Activated CD4-positive, alpha-beta T cell treated with anti-CD3 and anti-CD28 coated beads for 4 hours (primary cell): ENCODE data around the gene ZGPAT.
A peak's percentile ranks its signal among the peaks of the same experiment; 100 is the strongest.
"Not testable (repeated sequence)": the region's sequence is repeated elsewhere in the genome, so short reads cannot be mapped to it uniquely, and the experiment has no call there.

Experiments
- DNase-seq, 2 donors: peaks; one replicate each; pipeline ENCODE4 v3.0.0-alpha.2; 2020

Gene ZGPAT

DNA sequence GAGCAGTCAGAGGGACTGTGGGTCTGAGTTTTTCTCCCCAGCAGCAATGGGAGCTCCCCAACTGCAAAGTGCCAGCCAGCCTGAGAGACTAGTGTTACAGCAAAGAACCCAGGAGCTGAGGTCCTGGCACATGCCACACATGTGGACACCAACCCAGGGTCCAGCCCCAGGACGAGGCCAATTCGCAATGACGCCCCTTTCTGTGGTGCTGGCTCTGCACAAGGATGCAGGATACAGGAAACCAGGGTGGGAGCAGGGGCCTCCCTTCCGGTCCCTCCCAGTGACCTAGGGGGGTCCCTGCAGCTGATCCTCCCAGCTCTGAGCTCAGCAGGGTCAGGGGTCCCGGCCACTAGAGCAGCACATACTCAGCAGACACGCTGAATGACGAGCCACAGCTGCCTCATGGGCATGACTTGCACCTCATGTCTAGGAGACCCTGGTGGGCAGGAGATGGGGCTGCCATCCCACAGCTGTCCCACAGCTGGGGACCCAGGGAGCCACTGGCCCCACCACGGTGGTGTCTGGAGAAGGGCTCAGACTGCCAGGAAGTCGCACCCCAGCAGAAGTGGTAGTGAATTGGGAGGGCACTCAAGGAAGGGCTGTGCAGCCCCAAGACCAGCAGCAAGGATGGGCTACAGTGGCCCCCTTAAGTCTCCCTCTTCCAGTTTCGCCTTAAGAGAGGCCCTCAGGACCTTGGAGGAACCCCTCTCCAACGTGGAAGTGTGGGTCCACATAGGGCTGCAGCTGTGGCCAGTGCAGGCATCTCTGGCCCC lies 3.7 kb upstream of the ZGPAT start:
- no peak for DNase-seq

GRCh38 chr20:63704749-63705117 lies 3.1 kb upstream of the ZGPAT start:
- DNase-seq: no peak

DNA sequence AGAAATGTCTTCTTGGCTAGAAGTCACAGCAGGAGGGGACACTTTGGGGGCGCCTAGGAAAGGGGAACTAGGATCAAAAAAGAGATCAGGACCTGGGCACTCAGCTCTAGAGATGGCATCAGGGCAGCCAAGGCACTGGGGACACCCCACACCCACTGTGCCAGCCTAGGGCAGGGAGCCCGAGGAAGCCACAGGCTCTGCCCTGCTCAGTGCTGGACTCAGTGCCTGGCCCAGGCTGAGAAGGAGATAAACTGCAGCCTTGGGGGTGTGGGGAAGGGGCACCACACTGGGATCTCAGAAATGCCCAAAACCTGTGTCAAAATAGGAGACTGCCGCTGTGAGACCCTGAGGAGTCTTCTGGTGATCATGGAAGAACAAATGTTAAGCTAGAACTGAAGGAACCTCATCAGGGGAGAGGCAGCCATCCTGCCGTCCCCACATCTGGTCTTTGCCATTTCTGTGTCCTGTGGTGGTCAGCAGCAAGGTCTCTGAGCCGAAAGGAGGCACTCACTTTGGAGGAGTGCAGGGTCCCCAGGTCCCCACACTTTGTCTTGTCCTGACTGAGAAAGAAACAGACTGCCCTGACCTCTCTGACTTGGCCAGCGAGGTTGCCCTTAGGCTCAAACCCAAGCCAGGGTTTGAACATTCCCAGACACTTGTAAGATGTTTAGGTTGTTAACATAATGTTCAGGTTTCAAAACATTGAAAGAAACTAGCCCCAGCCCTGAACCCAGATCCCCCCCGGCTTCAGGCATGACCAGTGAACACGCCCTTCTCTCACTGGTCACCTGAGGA lies 2.4 kb upstream of the ZGPAT start:
- no peak for DNase-seq

GRCh38 chr20:63706027-63706695 lies 1.7 kb upstream of the ZGPAT start:
- no peak for DNase-seq

DNA sequence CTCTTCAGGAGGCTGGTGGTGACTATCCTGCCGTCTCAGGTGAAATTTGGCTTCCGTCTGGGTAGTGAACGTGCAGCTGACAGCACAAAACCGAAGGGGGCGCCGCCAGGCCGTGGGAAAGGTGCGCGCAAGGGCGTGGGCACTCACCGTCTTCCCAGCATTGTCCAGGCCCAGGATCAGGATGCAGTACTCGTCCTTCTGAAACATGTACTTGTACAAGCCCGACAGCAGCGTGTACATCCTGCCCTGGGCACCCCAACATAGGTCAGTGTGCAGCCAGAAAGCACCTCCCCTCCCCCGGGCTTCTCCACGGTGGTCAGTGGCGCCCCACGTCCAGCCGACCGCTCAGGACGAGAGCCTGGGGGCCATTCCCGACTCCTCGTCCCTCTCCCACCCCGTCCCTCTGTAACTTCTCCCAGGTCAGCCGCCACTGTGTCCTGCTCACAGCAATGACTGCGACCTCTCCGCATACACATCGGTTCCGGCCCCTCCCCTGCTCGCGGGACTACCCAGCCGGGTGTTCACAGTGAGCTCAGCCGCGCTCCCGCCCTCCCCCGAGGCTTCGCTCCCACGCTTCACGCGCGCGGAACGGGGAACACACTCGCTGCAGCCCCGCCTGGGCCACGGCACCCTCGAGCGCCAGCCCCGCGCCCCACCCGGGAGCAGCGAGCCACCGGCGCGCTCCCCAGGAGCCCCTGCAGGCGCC lies 834 bp upstream of the ZGPAT start:
- peak; percentile 73 to 75 for DNase-seq

DNA sequence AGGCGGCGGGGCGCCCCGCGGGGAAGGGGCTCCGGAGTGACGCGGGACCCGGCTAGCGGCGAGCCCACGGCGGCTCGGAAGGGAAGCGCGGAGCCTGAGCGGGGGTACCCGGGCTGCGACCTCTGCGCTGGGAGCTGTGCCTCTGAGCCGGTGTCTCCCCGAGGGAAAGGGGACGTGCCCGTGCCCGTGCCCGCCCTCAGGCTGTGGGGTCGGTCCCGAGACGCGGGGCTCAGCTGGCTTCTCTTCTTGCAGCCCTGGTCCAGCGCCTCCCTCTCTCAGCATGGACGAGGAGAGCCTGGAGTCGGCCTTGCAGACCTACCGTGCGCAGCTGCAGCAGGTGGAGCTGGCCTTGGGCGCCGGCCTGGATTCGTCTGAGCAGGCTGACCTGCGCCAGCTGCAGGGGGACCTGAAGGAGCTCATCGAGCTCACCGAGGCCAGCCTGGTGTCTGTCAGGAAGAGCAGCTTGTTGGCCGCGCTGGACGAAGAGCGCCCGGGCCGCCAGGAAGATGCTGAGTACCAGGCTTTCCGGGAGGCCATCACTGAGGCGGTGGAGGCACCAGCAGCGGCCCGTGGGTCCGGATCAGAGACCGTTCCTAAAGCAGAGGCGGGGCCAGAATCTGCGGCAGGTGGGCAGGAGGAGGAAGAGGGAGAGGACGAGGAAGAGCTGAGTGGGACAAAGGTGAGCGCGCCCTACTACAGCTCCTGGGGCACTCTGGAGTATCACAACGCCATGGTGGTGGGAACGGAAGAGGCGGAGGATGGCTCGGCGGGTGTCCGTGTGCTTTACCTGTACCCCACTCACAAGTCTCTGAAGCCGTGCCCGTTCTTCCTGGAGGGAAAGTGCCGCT lies 686 bp downstream of the ZGPAT start:
- peak in 1 of 2 donors; percentile 8 for DNase-seq

DNA sequence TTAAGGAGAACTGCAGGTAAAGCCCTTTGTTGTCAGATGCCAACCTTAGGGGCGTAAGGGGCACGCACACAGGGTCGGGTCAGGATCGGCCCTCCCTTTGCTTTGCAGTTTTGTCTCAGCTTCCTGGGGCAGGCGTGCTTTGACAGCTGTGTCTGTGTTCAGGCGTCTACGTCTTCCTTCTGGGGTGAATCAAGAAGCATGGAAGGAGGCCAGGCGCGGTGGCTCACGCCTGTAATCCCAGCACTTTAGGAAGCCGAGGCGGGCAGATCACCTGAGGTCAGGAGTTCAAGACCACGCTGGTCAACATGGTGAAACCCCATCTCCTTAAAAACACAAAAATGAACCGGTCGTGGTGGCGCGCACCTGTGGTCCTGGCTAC lies 1.3 kb downstream of the ZGPAT start:
- peak in 1 of 2 donors; percentile 2 for DNase-seq

DNA sequence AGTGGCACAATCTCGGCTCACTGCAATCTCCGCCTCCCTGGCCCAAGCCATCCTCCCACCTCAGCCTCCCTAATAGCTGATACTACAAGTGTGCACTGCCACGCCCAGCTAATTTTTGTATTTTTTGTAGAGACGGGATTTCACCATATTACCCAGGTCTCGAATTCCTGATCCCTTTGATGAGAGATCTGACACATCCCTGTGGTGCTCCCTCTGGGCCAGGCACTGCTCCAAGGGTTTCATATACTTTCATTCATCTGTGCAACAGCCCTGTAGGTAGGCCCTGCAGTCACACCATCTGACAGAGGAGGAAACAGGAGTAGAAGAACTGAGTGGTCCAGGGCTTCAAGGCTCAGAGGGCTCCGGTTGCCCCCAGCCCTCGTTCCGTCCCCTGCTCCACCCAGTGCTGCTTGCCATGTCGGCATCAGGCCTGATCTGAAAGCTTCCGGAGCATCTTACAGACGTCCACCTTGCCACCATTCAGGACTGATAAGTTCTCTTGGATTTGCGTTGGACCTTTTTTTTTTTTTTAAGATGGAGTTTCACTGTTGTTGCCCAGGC lies 3.3 kb downstream of the ZGPAT start:
- no peak for DNase-seq

DNA sequence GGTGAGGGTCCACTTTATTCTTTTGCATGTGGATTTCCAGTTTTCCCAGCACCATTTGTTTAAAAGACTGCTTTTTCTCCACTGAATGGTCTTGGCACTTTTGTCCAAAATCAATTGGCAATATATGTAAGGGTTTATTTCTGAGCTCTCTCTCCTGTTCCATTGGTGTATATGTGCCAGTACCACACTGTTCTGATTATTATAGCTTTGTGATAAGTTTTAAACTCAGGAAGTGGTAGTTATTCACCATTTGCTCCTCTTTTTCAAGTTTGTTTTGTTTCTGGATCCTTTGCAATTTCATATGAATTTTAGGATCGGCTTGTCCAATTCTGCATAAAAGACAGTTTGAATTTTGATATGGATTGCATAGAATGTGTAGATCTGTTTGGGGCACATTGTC lies 4.4 kb downstream of the ZGPAT start:
- DNase-seq: no peak

GRCh38 chr20:63714858-63715257 lies 7.0 kb downstream of the ZGPAT start:
- no peak for DNase-seq

DNA sequence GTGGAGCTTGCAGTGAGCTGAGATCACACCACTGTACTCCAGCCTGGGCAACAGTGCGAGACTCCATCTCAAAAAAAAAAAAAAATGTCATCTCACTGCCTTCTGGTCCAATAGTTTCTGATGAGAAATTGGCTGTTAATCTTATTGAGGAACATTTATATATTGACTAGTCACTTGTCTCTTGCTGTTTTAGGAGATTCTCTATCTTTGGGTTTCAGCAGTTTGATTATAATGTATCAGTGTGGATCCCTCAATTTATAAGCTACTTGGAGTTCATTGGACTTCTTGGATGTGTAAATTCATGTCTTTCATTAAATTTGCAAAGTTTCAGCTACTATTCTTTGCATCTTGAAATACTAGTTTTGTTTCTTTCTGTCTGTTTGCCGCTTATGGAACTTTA lies 11.2 kb downstream of the ZGPAT start:
- no peak for DNase-seq

DNA sequence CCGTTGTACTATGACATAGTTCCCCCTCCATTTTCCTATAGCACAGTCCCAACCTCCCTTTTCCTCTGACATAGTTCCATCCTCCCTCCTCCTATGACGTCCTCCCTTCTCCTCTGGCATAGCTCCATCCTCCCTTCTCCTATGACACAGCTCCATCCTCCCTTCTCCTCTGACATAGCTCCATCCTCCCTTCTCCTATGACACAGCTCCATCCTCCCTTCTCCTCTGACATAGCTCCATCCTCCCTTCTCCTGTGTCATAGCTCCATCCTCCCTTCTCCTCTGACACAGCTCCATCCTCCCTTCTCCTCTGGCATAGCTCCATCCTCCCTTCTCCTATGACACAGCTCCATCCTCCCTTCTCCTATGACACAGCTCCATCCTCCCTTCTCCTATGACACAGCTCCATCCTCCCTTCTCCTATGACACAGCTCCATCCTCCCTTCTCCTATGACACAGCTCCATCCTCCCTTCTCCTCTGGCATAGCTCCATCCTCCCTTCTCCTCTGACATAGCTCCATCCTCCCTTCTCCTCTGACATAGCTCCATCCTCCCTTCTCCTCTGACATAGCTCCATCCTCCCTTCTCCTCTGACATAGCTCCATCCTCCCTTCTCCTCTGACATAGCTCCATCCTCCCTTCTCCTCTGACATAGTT lies 15.3 kb downstream of the ZGPAT start:
- DNase-seq: not testable (repeated sequence)

- not testable (repeated sequence) for DNase-seq
Measured at GRCh38 chr20:63730189-63730733, 22.4 kb downstream of the ZGPAT start.

DNA sequence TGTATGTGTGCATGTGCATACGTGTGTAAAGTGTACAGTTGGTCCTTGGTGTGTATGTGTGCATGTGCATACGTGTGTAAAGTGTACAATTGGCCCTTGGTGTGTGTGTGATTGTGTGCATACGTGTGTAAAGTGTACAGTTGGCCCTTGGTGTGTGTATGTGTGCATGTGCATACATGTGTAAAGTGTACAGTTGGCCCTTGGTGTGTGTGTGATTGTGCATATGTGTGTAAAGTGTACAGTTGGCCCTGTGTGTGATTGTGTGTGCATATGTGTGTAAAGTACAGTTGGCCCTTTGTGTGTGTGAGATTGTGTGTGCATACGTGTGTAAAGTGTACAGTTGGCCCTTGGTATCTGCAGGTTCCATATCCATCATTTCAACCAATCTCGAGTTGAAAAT lies 23.6 kb downstream of the ZGPAT start:
- DNase-seq: no peak

DNA sequence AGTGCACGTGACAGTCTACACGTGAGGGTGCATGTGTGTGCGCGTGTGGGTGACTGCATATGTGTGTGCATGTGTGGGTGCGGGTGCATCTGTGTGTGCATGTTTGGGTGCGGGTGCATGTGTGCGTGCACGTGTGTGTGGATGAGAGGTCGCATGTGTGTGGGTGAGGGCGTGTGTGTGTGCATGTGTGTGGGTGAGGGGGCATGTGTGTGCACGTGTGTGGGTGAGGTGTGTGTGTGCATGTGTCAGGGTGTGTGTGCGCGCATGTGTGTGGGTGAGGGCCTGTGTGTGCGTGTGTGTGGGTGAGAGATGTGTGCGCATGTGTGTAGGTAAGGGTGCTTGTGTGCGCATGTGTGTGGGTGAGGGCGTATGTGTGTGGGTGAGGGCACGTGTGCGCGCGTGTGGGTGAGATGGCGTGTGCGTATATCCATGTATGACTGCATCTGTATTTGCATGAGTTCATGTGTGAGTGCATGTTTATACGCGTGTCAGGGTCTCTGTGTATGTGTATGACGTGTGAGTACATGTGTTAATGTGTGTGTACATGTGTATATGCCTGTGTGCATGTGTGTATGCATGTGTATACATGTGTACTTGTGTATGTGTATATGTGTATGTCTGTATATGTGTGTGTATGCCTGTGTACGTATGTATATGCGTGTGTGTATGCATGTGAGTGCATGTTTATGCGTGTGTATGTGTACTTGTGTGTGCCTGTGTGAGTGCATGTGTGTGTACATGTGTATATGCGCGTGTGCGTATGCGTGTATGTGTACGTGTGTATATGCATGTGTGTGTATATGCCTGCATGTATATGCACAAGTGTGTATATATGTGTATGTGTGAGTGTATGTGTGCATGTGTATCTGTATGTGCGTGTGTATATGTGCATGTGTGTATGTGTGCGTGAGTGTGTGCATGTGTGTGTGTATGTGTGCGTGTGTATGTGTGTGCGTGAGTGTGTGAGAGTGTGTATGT lies 24.6 kb downstream of the ZGPAT start:
- DNase-seq: no peak

GRCh38 chr20:63733117-63733516 lies 25.3 kb downstream of the ZGPAT start:
- DNase-seq: no peak

- DNase-seq: no peak
Measured at GRCh38 chr20:63733579-63734081, 25.8 kb downstream of the ZGPAT start.

- no peak for DNase-seq
Measured at GRCh38 chr20:63734111-63734945, 26.5 kb downstream of the ZGPAT start.
